Omental fat pad (tissue), 4 donors: ENCODE results near the gene CPNE5. TPM values are rescaled to one million over a fixed set of nuclear protein-coding genes. Genes with fewer than 3 reads are reported as not detected.
"Not testable (repeated sequence)": the region's sequence is repeated elsewhere in the genome, so short reads cannot be mapped to it uniquely, and the experiment has no call there.

ENCODE experiments used
- ATAC-seq: fragments of 150-250 bp; one replicate; pipeline ENCODE4 v1.9.1; 2016; ENCODE audit warnings: mild to moderate bottlenecking, moderate library complexity; ENCODE audit not compliant: low FRiP score
- DNase-seq: peaks from one replicate; pipeline ENCODE4 v3.0.0-alpha.2; 2019; ENCODE audit warnings: low spot score
- total RNA-seq, 4 donors: library from RNA; depleted of rRNA; stranded (reverse); fragments of >200 nt; gene quantifications; one replicate each; pipeline ENCODE4 v1.1.0, GENCODE V29; 2016
- TF ChIP-seq, protein P1 (sequence below), 3 donors: fragments of 450-650 bp; IDR thresholded peaks; one replicate each; pipeline ENCODE4 v1.5.1; 2016 to 2017; ENCODE audit warnings: antibody characterized with exemption in 3 of 3, mild to moderate bottlenecking in 3 of 3, moderate library complexity in 2 of 3

The CPNE5 gene
- total RNA-seq, 4 donors from 2014 or later, result 0.47 to 20.3 (median 7.6) TPM

DNA sequence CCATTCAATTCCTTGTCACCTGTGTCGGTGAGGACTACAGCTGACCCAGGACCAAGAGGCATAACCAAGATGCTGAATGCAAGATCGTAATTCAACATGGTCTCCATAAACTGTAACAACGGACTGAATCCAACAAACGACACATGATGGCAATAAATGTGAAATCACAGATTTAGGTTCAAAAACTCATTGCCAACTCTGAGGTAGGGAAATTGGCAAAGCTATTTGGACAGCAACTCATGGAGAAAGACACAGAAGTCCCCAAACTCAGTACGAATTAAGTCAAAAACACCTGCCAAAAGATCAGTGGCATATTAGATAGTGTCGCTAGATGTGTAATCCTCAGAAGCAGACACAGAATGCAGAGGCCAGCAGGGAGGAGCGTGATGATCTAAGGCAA is 25.0 kb downstream of the CPNE5 start:
- ATAC-seq (no peak), DNase-seq (no peak)
- TF ChIP-seq, protein P1, sequence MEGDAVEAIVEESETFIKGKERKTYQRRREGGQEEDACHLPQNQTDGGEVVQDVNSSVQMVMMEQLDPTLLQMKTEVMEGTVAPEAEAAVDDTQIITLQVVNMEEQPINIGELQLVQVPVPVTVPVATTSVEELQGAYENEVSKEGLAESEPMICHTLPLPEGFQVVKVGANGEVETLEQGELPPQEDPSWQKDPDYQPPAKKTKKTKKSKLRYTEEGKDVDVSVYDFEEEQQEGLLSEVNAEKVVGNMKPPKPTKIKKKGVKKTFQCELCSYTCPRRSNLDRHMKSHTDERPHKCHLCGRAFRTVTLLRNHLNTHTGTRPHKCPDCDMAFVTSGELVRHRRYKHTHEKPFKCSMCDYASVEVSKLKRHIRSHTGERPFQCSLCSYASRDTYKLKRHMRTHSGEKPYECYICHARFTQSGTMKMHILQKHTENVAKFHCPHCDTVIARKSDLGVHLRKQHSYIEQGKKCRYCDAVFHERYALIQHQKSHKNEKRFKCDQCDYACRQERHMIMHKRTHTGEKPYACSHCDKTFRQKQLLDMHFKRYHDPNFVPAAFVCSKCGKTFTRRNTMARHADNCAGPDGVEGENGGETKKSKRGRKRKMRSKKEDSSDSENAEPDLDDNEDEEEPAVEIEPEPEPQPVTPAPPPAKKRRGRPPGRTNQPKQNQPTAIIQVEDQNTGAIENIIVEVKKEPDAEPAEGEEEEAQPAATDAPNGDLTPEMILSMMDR (IDR thresholded peaks at IDR 0.05), result no peak

DNA sequence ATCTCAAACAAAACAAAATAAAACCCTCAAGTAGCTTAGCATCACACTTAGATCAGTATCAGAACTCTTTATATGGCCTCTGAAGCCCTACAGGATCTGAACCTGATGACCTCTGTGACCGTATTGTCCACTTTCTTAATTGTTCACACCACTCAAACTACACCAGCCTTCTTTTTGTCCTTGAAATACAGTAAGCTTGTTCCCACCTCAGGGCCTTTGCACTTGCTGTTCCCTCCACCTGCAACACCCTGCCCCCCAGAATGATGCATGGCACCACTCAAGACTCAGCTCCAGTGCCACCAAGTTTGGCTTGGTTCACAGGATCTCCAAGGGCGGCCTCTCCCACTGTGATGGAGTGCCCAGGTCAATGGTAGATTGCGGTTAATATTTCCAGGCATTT is 25.7 kb downstream of the CPNE5 start:
- no peak for DNase-seq
- ATAC-seq, result no peak
- TF ChIP-seq, protein P1 (IDR thresholded peaks at IDR 0.05), result no peak

DNA sequence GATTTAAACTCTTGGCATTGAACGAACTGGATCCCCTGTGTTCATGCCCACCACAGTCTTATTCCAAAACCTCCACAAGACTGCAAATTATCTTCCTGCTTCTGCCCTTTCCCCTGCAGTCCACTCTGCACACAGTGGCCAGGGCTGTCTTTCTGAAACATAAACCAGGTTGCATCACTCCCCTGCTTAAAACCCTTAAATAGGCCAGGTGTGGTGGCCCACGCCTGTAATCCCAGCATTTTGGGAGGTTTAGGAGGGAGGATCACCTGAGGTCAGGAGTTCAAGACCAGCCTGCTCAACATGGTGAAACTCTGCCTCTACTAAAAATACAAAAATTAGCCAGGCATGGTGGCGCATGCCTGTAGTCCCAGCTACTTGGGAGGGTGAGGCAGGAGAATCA is 26.2 kb downstream of the CPNE5 start:
- not testable (repeated sequence) for ATAC-seq, DNase-seq

DNA sequence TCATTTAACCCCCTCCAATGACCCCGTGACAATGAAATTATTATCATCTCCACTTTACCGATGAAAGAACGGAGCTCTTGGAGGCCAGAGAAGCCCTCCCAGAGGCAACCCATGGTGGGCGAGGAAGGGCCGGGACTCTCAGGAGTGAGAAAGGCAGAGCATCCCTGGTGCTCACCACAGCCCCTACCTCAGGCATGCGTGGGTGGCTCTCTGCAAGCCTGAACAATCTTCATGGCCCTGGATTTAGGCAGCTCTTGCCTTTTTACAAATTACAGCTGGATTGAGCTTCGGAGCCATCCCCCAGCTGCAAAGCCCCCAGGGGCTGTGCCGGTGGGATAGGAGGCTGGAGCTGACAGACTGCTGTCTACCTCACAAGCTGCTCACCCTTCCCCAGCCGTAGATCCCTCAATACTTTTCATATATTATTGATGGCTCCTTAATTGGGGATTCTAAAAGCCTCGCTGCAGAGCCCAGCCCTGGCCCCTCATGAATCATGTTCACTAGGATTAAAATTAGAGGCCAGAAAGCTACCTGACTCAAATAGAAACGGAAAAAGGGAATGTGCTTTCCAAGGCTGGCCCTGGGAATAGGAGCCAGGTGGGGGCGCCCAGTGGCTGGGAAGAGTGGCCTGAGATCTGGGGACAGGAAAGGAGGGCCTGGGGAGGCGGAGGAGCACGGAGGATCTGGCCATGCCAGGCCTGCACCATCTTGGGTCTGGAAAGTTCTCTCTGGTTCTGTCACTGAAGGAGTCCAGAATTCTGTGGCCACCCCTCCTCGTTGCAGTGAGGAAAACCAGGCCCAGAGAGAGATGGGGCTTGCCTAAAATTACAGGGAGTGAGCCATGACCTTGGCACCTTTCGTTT is 29.1 kb downstream of the CPNE5 start:
- no peak for ATAC-seq
- DNase-seq, result no peak
- TF ChIP-seq, protein P1 (IDR thresholded peaks at IDR 0.05), result no peak

DNA sequence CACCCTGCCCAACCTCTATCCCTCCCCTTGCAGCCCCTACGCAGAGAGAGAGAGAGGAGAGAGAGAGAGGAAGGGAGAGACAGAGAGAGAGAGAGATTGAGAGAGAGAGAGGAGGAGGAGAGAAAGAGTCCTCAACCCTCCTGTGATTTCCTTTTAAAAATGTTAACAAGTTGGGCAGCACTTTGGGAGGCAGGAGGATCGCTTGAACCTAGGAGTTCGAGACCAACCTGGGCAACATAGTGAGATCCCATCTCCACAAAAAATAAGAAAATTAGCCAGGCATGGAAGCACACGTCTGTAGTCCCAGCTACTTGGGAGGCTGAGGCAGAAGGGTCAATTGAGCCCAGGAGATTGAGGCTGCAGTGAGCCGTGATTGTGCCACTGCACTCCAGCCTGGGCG is 30.1 kb downstream of the CPNE5 start:
- TF ChIP-seq, protein P1 (IDR thresholded peaks at IDR 0.05), result no peak
- ATAC-seq, result no peak
- no peak for DNase-seq

DNA sequence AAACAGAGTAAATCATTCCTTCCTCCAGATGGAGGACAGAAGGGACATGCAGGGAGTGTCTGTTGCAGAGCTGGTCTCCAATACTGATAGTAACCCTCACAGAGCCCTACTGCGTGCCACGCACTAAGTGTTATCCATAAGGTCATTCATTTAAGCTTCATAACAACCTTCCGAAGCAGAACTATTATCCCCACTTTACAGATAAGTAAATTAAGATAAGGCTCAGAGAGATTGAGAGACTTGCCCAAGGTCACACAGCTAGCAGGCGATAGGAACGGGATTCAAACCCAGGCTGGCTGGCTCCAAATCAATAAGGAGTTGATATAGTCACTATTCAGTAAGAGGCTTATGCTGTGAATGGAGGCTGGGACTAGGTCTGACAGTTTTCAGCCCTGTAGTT is 30.6 kb downstream of the CPNE5 start:
- ATAC-seq, result no peak
- TF ChIP-seq, protein P1 (IDR thresholded peaks at IDR 0.05), result no peak
- no peak for DNase-seq

DNA sequence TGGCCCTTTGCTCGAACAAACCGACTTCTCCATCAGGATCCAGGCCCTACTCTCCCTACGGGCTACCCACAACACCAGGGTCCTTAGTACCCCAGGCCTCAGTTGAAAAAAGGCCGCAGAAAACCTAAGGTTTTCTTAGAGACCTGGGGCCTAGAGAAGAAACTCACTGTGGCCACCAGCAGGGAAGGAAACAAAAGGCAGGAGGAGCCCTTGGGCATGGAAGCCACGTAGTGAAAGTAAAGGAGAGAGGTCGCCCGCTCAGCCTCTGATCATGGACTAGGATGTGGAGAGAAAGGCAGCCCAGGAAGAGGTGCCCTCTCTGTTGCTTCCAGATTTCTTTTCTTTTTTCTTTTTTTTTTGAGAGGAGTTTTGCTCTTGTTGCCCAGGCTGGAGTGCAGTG is 31.5 kb downstream of the CPNE5 start:
- no peak for DNase-seq
- ATAC-seq, result no peak
- TF ChIP-seq, protein P1 (IDR thresholded peaks at IDR 0.05), result no peak
